ENCODE measurements around the gene MALRD1. TPM values are rescaled to one million over a fixed set of nuclear protein-coding genes. Genes with fewer than 3 reads are reported as not detected.

MALRD1 gene
- total RNA-seq, 1 experiment from 2014 or later: not detected

DNA sequence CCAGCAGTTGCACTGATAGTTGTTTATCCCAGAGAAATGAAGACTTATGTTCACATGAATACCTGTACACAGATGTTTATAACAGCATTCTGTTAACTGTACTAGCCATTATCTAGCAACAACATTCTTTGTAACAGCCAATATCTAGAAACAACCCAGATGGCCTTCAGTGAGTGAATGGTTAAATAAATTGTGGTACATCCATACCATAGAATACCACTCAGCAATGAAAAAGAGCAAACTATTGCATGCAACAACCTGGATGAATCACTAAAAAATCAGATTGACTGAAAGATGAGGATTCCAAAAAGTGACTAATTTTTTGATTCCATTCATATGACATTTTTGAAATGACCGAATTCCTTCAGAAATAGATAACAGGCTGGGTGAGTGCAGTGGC lies 360.3 kb downstream of the MALRD1 start:
- in situ Hi-C loops (cut with HindIII; ENCODE audit: low pct_unique_long_range_greater_than_20kb, low sequenced_read_pairs) (no loop called here), intact Hi-C loops (cut with micrococcal nuclease; ENCODE audit: unreplicated experiment) (no loop called here)
- H3K27me3 ChIP-seq (ENCODE audit: control insufficient read depth, insufficient read depth, low read length): no peaks in the 10 kb centered on the region
- DNase-seq (ENCODE audit: low read depth, low spot score) (no peak), ATAC-seq (no peak)
- no TSS peak for BruUV-seq (replicated peaks)
- ChIA-PET CTCF (no interaction called here), POLR2A (no interaction called here)
- no peak overlapping the region for H3K4me3 ChIP-seq (ENCODE audit: low read depth in 2 of 2, low read length in 2 of 2)
- no peak for TF ChIP-seq SIN3A (IDR thresholded peaks at IDR 0.05; ENCODE audit: borderline replicate concordance, insufficient read depth, low read depth, low read length)
- TF ChIP-seq TCF7L2 (IDR thresholded peaks at IDR 0.05; ENCODE audit: low read depth, low read length): no peak
- TF ChIP-seq, protein P1, sequence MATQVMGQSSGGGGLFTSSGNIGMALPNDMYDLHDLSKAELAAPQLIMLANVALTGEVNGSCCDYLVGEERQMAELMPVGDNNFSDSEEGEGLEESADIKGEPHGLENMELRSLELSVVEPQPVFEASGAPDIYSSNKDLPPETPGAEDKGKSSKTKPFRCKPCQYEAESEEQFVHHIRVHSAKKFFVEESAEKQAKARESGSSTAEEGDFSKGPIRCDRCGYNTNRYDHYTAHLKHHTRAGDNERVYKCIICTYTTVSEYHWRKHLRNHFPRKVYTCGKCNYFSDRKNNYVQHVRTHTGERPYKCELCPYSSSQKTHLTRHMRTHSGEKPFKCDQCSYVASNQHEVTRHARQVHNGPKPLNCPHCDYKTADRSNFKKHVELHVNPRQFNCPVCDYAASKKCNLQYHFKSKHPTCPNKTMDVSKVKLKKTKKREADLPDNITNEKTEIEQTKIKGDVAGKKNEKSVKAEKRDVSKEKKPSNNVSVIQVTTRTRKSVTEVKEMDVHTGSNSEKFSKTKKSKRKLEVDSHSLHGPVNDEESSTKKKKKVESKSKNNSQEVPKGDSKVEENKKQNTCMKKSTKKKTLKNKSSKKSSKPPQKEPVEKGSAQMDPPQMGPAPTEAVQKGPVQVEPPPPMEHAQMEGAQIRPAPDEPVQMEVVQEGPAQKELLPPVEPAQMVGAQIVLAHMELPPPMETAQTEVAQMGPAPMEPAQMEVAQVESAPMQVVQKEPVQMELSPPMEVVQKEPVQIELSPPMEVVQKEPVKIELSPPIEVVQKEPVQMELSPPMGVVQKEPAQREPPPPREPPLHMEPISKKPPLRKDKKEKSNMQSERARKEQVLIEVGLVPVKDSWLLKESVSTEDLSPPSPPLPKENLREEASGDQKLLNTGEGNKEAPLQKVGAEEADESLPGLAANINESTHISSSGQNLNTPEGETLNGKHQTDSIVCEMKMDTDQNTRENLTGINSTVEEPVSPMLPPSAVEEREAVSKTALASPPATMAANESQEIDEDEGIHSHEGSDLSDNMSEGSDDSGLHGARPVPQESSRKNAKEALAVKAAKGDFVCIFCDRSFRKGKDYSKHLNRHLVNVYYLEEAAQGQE (IDR thresholded peaks at IDR 0.05; ENCODE audit: insufficient read depth in 1 of 2, low read depth in 2 of 2, low read length in 1 of 2): no peak
- TF ChIP-seq, protein P2, sequence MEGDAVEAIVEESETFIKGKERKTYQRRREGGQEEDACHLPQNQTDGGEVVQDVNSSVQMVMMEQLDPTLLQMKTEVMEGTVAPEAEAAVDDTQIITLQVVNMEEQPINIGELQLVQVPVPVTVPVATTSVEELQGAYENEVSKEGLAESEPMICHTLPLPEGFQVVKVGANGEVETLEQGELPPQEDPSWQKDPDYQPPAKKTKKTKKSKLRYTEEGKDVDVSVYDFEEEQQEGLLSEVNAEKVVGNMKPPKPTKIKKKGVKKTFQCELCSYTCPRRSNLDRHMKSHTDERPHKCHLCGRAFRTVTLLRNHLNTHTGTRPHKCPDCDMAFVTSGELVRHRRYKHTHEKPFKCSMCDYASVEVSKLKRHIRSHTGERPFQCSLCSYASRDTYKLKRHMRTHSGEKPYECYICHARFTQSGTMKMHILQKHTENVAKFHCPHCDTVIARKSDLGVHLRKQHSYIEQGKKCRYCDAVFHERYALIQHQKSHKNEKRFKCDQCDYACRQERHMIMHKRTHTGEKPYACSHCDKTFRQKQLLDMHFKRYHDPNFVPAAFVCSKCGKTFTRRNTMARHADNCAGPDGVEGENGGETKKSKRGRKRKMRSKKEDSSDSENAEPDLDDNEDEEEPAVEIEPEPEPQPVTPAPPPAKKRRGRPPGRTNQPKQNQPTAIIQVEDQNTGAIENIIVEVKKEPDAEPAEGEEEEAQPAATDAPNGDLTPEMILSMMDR (IDR thresholded peaks at IDR 0.05): no peak
- TF ChIP-seq POLR2AphosphoS5 (IDR thresholded peaks at IDR 0.05; ENCODE audit: low read depth, low read length): no peak
- no peaks in the 10 kb centered on the region for H3K36me3 ChIP-seq (ENCODE audit: control insufficient read depth, insufficient read depth, low read length)
- H3K4me1 ChIP-seq (ENCODE audit: control insufficient read depth, insufficient read depth, low read length): no peaks in the 10 kb centered on the region
- H3K9me3 ChIP-seq (ENCODE audit: control insufficient read depth, insufficient read depth, low read depth, low read length): no peaks in the 10 kb centered on the region
- no peak overlapping the region for H3K27ac ChIP-seq (ENCODE audit: low read length)

GRCh38 chr10:19411119-19411518 lies 362.5 kb downstream of the MALRD1 start:
- intact Hi-C loops (cut with micrococcal nuclease; ENCODE audit: unreplicated experiment) (loop anchor here (10.0 kb wide), 1 partner anchor 384 kb away; no protein-coding TSS in a partner anchor), in situ Hi-C loops (cut with HindIII; ENCODE audit: low pct_unique_long_range_greater_than_20kb, low sequenced_read_pairs) (no loop called here)
- BruUV-seq (replicated peaks): no TSS peak
- ATAC-seq (no peak), DNase-seq (ENCODE audit: low read depth, low spot score) (no peak)
- H3K36me3 ChIP-seq (ENCODE audit: control insufficient read depth, insufficient read depth, low read length): no peaks in the 10 kb centered on the region
- H3K27ac ChIP-seq (ENCODE audit: low read length): no peak overlapping the region
- H3K9me3 ChIP-seq (ENCODE audit: control insufficient read depth, insufficient read depth, low read depth, low read length): no peaks in the 10 kb centered on the region
- H3K4me1 ChIP-seq (ENCODE audit: control insufficient read depth, insufficient read depth, low read length): no peaks in the 10 kb centered on the region
- TF ChIP-seq POLR2AphosphoS5 (IDR thresholded peaks at IDR 0.05; ENCODE audit: low read depth, low read length) (no peak), SIN3A (IDR thresholded peaks at IDR 0.05; ENCODE audit: borderline replicate concordance, insufficient read depth, low read depth, low read length) (no peak), TCF7L2 (IDR thresholded peaks at IDR 0.05; ENCODE audit: low read depth, low read length) (no peak)
- TF ChIP-seq, protein P1 (IDR thresholded peaks at IDR 0.05; ENCODE audit: insufficient read depth in 1 of 2, low read depth in 2 of 2, low read length in 1 of 2): no peak
- TF ChIP-seq, protein P2 (IDR thresholded peaks at IDR 0.05): no peak
- no peak overlapping the region for H3K4me3 ChIP-seq (ENCODE audit: low read depth in 2 of 2, low read length in 2 of 2)
- ChIA-PET CTCF (no interaction called here), POLR2A (interaction anchor here (0.6 kb wide), 1 partner anchor 123 kb away, joined by 3 read pairs; no protein-coding TSS in a partner anchor)
- no peaks in the 10 kb centered on the region for H3K27me3 ChIP-seq (ENCODE audit: control insufficient read depth, insufficient read depth, low read length)

All from Panc1 (cell line).